Large intestine (tissue), 3 donors: ENCODE data around the gene AQP12A. TPM values are rescaled to one million over a fixed set of nuclear protein-coding genes. Genes with fewer than 3 reads are reported as not detected.

Source experiments
- DNase-seq, 2 donors: peaks; one replicate each; pipeline versions ENCODE4 v3.0.0 to v3.0.0-alpha.2; 2013
- H3K27ac ChIP-seq: one replicate; pipeline ENCODE4 v1.5.1; 2013; ENCODE audit warnings: low read length
- H3K27me3 ChIP-seq: 2 replicates; pipeline ENCODE4 v1.6.1; 2013; ENCODE audit warnings: low read length; ENCODE audit not compliant: control insufficient read depth, insufficient read depth
- H3K36me3 ChIP-seq: 2 replicates; pipeline ENCODE4 v1.6.1; 2013; ENCODE audit warnings: low read length; ENCODE audit not compliant: control insufficient read depth, insufficient read depth
- H3K4me1 ChIP-seq: one replicate; pipeline ENCODE4 v1.6.1; 2013; ENCODE audit warnings: low read length; ENCODE audit not compliant: control insufficient read depth, insufficient read depth
- H3K4me3 ChIP-seq: one replicate; pipeline ENCODE4 v1.5.1; 2013; ENCODE audit warnings: low read length
- H3K9me3 ChIP-seq: one replicate; pipeline ENCODE4 v1.6.1; 2013; ENCODE audit warnings: mild to moderate bottlenecking, low read depth, low read length, moderate library complexity; ENCODE audit not compliant: control insufficient read depth
- WGBS: methylation state at CpG from one replicate; pipeline ENCODE4 v1.1.5; 2013; ENCODE audit warnings: low lambda C conversion rate; ENCODE audit not compliant: insufficient coverage; 5-methylcytosine and 5-hydroxymethylcytosine counted together
- polyA plus RNA-seq: library from polyadenylated mRNA; unstranded; fragments of 120-200 nt; gene quantifications from one replicate; pipeline ENCODE4 v1.2.1, GENCODE V29; 2013

AQP12A gene
- polyA plus RNA-seq, 1 donor: 5.0 TPM

GRCh38 chr2:240646176-240646899 is 45.3 kb upstream of the AQP12A start:
- Histone ChIP-seq H3K4me3 (no peak overlapping the region), H3K36me3 (no peaks in the 10 kb centered on the region), H3K9me3 (peaks cover 7% of the 10 kb centered on the region), H3K27ac (no peak overlapping the region), H3K4me1 (no peaks in the 10 kb centered on the region), H3K27me3 (peaks cover 53% of the 10 kb centered on the region)
- no peak for DNase-seq
- 86% methylated on average over 3 of the region's 36 CpGs for WGBS

GRCh38 chr2:240646900-240647502 is 44.7 kb upstream of the AQP12A start:
- Histone ChIP-seq H3K4me3 (no peak overlapping the region), H3K9me3 (peaks cover 10% of the 10 kb centered on the region), H3K27ac (no peak overlapping the region), H3K4me1 (no peaks in the 10 kb centered on the region), H3K27me3 (peaks cover 57% of the 10 kb centered on the region), H3K36me3 (no peaks in the 10 kb centered on the region)
- no peak for DNase-seq
- WGBS: no CpG with 5 or more reads among the region's 30 CpGs

DNA sequence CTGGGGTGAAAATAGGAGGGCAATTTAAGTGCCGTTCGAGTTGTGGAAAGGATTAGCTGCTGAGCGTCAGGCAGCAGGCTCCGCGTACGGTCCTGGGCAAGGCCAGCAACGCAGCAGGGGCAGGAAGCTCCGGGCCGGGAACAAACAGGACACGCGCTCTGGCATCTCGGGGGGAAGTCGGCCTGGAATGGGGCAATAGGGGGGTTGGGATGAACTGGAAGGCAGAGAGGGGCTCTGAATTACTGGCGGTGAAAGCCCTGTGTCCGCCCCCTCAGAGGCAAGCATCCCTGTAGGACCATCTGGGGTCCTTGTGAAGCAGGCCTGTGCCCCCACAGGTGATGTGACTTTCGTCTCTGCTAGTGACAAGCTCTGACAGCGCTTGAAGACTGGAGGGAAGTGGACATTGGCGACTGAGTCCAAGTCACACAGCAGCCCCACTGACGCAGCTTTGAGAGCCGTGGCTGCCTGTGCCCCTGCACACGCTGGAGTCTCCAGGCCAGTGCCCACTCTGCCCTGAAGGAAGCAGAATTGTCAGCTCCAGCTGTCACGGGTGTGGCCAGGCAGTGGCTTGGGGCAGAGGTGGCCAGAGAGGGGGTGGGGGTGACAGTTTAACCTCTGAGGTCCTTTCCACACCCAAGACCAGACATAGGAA is 44.0 kb upstream of the AQP12A start:
- H3K4me3 ChIP-seq: no peak overlapping the region
- H3K4me1 ChIP-seq: no peaks in the 10 kb centered on the region
- peaks cover 61% of the 10 kb centered on the region for H3K27me3 ChIP-seq
- WGBS: no CpG with 5 or more reads among the region's 22 CpGs
- H3K9me3 ChIP-seq: peaks cover 10% of the 10 kb centered on the region
- no peak overlapping the region for H3K27ac ChIP-seq
- DNase-seq: no peak
- no peaks in the 10 kb centered on the region for H3K36me3 ChIP-seq

GRCh38 chr2:240648155-240648649 is 43.5 kb upstream of the AQP12A start:
- Histone ChIP-seq H3K27me3 (peaks cover 60% of the 10 kb centered on the region), H3K9me3 (peaks cover 10% of the 10 kb centered on the region), H3K36me3 (no peaks in the 10 kb centered on the region), H3K4me1 (no peaks in the 10 kb centered on the region), H3K27ac (no peak overlapping the region), H3K4me3 (no peak overlapping the region)
- no peak for DNase-seq
- 40% methylated on average over 1 of the region's 6 CpGs for WGBS

DNA sequence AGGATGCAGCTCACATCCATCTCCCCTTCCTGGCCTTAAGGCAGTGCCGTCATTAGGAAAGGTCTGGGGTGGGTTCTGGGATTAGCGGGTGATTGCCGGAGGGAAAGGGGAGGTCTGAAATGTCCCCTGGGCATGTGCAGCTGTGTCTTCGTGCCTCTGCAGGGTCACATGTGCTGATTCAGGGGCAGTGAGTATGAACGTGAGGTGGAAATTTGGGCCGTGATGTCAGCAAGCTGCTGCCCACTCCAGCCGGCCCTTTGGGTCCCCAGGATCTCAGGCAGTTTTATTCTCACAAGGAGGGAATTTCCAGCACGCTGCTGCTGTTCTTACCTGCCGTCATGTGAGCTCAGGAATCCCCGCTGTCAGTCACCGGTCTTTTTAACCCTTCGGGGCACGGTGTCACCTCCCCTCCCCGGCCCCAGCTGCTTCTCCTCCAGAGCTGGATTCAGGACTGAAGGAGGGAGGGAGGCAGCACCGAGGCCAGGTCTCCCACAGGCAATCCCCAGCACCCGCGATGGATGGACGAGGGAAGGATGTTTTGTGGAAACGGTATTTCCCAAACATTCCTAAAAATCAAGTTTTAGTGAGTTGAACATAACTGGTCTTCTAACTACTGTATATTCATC is 42.9 kb upstream of the AQP12A start:
- Histone ChIP-seq H3K9me3 (peaks cover 10% of the 10 kb centered on the region), H3K4me1 (no peaks in the 10 kb centered on the region), H3K27me3 (peaks cover 59% of the 10 kb centered on the region), H3K36me3 (no peaks in the 10 kb centered on the region), H3K4me3 (no peak overlapping the region), H3K27ac (no peak overlapping the region)
- DNase-seq: no peak
- WGBS: no CpG with 5 or more reads among the region's 19 CpGs

GRCh38 chr2:240649331-240649730 is 42.3 kb upstream of the AQP12A start:
- peaks cover 56% of the 10 kb centered on the region for H3K27me3 ChIP-seq
- no peak overlapping the region for H3K27ac ChIP-seq
- 50% methylated on average over 2 of the region's 7 CpGs for WGBS
- H3K4me3 ChIP-seq: no peak overlapping the region
- peaks cover 10% of the 10 kb centered on the region for H3K9me3 ChIP-seq
- DNase-seq: no peak
- no peaks in the 10 kb centered on the region for H3K36me3 ChIP-seq
- no peaks in the 10 kb centered on the region for H3K4me1 ChIP-seq

GRCh38 chr2:240650254-240650965 is 41.3 kb upstream of the AQP12A start:
- Histone ChIP-seq H3K4me1 (no peaks in the 10 kb centered on the region), H3K27ac (no peak overlapping the region), H3K27me3 (peaks cover 56% of the 10 kb centered on the region), H3K4me3 (no peak overlapping the region), H3K36me3 (no peaks in the 10 kb centered on the region), H3K9me3 (peaks cover 10% of the 10 kb centered on the region)
- WGBS: no CpG with 5 or more reads among the region's 13 CpGs
- DNase-seq: no peak

DNA sequence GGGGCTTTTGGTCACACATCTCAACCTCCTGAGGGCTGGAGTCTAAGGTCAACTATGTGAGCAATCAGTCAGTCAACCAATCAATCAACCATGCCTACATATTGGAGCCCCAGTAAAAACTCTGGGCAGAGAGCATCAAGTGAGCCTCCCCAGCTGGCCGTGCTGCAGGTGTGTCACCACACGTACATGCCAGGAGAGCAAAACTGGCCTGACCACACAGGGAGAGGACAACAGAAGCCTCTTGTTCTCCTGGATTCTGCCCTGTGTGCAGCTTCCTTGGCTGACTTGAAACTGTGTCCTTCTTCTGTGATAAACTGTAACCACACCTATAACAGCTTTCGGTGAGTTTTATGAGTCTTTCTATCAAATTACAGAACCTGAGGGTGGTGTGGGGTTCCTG is 40.5 kb upstream of the AQP12A start:
- no CpG with 5 or more reads among the region's 3 CpGs for WGBS
- Histone ChIP-seq H3K27me3 (peaks cover 52% of the 10 kb centered on the region), H3K9me3 (peaks cover 10% of the 10 kb centered on the region), H3K27ac (no peak overlapping the region), H3K4me3 (no peak overlapping the region), H3K4me1 (no peaks in the 10 kb centered on the region), H3K36me3 (no peaks in the 10 kb centered on the region)
- no peak for DNase-seq

DNA sequence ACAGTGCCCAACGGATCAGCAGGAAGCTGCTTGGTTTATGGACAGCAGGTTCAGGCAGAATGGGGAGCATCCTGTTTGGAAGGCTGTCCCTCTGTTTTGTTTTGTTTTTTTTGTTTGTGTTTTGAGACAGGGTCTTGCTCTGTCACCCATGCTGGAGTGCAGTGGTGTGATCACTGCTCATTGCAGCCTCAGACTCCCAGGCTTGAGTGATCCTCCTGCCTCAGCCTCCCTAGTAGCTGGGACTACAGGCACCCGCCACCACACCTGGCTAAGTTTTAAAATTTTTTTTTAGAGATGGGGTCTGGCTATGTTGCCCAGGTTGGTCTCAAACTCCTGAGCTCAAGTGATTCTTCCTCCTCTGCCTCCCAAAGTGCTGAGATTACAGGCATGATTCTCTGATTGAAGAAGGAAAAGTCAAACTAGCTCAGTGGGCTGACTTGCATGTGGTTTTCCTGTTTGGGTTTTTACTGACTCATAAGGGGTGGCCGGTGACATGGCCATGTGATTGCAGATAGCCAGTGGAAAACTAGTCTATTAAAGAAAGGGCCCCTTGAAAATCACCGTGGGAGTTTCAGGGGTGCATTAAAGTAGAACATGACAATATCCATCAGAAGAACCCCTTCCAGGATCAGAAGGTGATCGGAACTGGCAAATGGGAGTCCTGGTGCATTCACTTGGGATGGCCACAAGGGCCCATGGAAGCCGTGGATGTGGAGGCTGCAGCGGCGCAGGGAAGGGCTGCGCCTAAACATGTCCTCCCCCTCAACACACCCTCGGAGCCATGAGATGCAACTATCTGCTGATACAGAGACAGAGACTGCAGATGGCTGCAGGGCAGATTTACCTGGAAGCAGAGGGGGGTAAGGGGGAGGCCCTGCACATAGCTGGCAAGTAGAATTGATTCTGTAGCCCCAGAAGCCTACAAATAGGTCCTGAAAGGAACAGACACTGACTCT is 35.5 kb upstream of the AQP12A start:
- Histone ChIP-seq H3K9me3 (peaks cover 3% of the 10 kb centered on the region), H3K4me3 (no peak overlapping the region), H3K4me1 (no peaks in the 10 kb centered on the region), H3K36me3 (no peaks in the 10 kb centered on the region), H3K27ac (no peak overlapping the region), H3K27me3 (peaks cover 13% of the 10 kb centered on the region)
- no peak for DNase-seq
- WGBS: no CpG with 5 or more reads among the region's 10 CpGs
